ENCODE results near the gene MCM9. TPM values are rescaled to one million over a fixed set of nuclear protein-coding genes. Genes with fewer than 3 reads are reported as not detected.

Gene MCM9
- total RNA-seq, 1 experiment from 2014 or later = 18.6 TPM

DNA sequence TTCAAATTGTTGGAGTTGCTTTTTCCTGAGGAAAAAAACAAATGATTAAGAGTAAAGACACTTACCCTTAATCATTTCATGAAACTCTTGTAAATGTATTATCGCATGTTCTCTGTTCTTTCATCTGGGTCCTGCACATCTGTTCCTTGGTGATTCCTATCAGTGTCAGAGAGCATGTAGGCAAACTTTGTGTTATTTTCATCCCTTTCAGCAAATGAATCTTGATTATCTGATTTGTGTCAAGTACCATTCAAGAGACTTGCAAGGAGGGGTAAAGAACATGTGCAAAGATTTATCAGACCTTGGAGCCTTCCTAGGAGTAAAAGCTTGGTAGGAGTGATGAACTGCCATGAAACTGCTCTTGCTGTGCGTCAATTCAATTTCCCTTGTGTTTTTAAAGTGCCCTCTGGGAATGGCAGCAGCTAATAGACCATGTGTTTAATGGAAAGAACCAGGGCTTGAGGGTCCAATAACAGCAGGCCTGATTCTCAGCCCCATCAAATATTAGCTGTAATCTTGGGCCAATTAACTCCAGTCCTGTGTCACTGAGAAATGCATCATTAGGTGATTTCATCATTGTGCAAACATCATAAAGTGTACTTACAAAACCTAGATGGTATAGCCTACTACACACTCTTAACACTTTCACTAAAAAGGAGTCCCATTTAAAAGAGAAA, 164.7 kb downstream of the MCM9 start:
- Histone ChIP-seq H2BK12ac (ENCODE audit: insufficient read length, low read depth, low read length) (no peak overlapping the region), H2BK5ac (ENCODE audit: insufficient read length, low read length) (no peak overlapping the region), H2BK120ac (ENCODE audit: low read depth, low read length, poor library complexity, severe bottlenecking) (no peak overlapping the region), H3K56ac (ENCODE audit: insufficient read length, low read depth, low read length) (no peak overlapping the region), H2AK5ac (ENCODE audit: insufficient read length, low read length) (no peak overlapping the region), H4K91ac (ENCODE audit: insufficient read length, low read depth, low read length) (no peak overlapping the region), H3K79me2 (ENCODE audit: insufficient read depth, low read length) (no peaks in the 10 kb centered on the region), H4K8ac (replicated peaks; ENCODE audit: insufficient read length, low read depth, low read length) (no peak overlapping the region), H4K5ac (ENCODE audit: insufficient read length, low read depth, low read length) (no peak overlapping the region), H3K4ac (ENCODE audit: low read depth, low read length) (no peak overlapping the region), H3T11ph (ENCODE audit: low read length) (no peak overlapping the region), H3K18ac (ENCODE audit: insufficient read length, low read depth, low read length) (no peak overlapping the region), H3K9ac (ENCODE audit: extremely low read depth, insufficient read length, low read length) (no peak overlapping the region), H3K4me1 (ENCODE audit: insufficient read depth, low read length) (no peaks in the 10 kb centered on the region), H3K9me3 (ENCODE audit: control insufficient read depth, low read depth, low read length) (no peaks in the 10 kb centered on the region), H3K23me2 (ENCODE audit: insufficient read length, low read depth, low read length, poor library complexity, severe bottlenecking) (no peaks in the 10 kb centered on the region), H3K27me3 (ENCODE audit: insufficient read depth, low read length) (no peaks in the 10 kb centered on the region), H4K20me1 (ENCODE audit: control insufficient read depth, insufficient read depth, insufficient read length) (no peaks in the 10 kb centered on the region), H3K23ac (ENCODE audit: insufficient read length, low read depth, low read length) (no peak overlapping the region), H3K4me2 (ENCODE audit: insufficient read depth, insufficient read length, low read length) (no peak overlapping the region), H2BK20ac (ENCODE audit: low read depth, low read length, poor library complexity, severe bottlenecking) (no peak overlapping the region), H2AFZ (ENCODE audit: low read length) (no peak overlapping the region), H3K14ac (ENCODE audit: insufficient read depth, low read length) (no peak overlapping the region), H3K27ac (ENCODE audit: insufficient read length, low read depth, low read length) (no peak overlapping the region), H2BK15ac (ENCODE audit: low read depth, low read length) (no peak overlapping the region), H3K79me1 (ENCODE audit: insufficient read depth, low read depth, low read length, poor library complexity, severe bottlenecking) (no peaks in the 10 kb centered on the region)
- peaks cover 6 to 22% of the 10 kb centered on the region in 2 experiments for H3K4me1 Mint-ChIP-seq
- no peak for DNase-seq
- H3K4me3 Mint-ChIP-seq = no peak overlapping the region
- TF ChIP-seq, protein P1, sequence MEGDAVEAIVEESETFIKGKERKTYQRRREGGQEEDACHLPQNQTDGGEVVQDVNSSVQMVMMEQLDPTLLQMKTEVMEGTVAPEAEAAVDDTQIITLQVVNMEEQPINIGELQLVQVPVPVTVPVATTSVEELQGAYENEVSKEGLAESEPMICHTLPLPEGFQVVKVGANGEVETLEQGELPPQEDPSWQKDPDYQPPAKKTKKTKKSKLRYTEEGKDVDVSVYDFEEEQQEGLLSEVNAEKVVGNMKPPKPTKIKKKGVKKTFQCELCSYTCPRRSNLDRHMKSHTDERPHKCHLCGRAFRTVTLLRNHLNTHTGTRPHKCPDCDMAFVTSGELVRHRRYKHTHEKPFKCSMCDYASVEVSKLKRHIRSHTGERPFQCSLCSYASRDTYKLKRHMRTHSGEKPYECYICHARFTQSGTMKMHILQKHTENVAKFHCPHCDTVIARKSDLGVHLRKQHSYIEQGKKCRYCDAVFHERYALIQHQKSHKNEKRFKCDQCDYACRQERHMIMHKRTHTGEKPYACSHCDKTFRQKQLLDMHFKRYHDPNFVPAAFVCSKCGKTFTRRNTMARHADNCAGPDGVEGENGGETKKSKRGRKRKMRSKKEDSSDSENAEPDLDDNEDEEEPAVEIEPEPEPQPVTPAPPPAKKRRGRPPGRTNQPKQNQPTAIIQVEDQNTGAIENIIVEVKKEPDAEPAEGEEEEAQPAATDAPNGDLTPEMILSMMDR (conservative IDR thresholded peaks at IDR 0.05) = no peak
- H3K27me3 Mint-ChIP-seq (ENCODE audit: low read depth) = no peaks in the 10 kb centered on the region; the same call in 1 of the 2 replicates
- no peak overlapping the region for H3K27ac Mint-ChIP-seq
- H3K9me3 Mint-ChIP-seq = no peaks in the 10 kb centered on the region
- no CpG with 5 or more reads among the region's 2 CpGs for WGBS (ENCODE audit: extremely low coverage, insufficient read length, low lambda C conversion rate)
- no peaks in the 10 kb centered on the region for H3K36me3 Mint-ChIP-seq (ENCODE audit: insufficient read depth in 1 of 3, low read depth in 3 of 3)

Data from H9 (cell line).